ENCODE measurements around the gene SMARCB1.

The SMARCB1 gene

DNA sequence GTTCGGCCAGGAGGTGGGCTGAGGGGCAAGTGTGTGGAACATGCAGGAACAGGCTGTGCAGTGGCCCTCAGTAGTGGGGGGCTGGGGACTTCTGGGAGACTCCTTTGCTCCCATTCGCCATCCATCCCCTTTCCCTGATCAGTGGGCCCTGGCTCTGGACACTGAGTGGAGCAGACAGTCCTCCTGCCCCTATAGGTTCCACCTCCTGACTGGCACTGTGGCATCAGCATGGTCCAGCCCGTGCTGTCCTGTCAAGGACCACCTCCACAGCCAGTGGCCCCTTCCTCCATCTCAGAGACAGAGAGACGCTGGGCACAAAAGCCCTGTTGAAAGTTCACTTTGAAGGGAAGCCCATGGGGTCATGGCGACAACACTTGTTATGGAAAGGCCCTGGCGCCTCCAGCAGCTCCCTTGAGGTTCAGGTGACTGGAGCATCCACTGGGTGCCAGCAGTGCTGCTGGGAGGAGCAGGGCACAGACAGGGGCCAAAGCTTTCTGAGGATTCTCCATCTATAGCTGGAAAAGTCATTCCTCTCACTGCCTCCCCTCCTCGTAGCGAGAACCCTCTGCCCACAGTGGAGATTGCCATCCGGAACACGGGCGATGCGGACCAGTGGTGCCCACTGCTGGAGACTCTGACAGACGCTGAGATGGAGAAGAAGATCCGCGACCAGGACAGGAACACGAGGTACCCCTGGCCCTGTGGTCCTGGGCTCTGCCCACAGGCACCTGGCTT is 46.4 kb downstream of the SMARCB1 start:
- DNase-seq, result no peak

DNA sequence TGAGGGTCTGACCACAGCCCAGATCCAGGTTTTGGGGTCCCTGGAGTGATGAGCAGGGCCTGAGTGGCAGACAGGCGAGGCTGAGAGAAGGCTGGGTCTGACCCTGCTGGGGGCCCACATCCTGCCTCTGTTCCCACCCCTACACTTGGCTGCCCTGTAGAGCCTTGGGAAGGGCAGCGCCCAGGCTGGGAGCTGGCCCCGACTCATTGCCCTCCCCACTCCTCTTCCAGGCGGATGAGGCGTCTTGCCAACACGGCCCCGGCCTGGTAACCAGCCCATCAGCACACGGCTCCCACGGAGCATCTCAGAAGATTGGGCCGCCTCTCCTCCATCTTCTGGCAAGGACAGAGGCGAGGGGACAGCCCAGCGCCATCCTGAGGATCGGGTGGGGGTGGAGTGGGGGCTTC is 47.1 kb downstream of the SMARCB1 start:
- no peak for DNase-seq

DNA sequence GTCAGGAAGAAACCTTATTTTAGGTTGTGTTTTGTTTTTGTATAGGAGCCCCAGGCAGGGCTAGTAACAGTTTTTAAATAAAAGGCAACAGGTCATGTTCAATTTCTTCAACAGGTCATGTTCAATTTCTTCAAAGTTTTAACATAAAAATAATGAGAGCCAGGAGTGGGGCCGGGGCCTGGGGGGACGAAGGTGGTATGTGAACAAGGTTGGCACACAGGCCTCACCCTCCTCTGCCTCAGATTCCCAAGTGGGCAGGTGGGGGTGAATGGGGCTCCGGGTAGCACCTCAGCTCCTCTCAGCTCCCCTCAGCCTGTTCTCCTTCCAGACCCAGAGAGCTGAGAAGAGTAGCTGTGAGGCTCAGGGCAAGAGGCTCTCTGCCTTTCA is 47.6 kb downstream of the SMARCB1 start:
- DNase-seq, result no peak

DNA sequence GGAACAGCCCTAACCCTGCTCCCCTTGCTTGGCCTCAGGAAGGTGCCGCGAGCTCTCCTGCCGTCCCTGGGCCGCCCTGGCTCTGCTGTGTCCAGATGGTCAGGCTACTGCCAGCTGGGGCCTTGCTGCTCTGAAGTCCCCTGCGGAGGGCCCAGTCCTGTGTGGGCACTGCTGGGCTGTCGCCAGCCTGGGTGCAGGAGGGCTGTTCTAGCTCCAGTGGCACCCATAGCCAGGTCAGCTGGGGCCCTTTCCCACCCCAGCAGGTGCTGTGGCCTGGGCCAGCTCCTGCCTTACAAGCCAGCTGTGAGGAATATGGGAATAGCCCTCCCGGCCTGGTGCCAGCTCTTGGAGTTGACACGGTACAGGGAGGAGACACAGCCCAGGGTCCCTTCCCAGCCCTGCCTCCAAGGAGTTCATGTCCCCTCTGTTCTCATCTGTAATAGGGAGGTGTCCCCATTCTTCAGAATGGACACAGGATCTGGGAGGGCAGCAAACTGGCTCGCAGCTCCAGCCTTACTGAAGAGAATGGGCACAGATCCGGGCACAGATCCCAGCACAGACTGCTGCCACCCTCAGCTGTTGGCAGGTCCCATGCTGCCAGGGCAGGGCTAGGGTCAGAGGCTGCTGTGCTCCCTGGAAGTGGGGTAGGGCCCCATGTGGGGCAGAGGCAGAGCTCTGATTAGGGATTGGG is 48.2 kb downstream of the SMARCB1 start:
- DNase-seq, result no peak

DNA sequence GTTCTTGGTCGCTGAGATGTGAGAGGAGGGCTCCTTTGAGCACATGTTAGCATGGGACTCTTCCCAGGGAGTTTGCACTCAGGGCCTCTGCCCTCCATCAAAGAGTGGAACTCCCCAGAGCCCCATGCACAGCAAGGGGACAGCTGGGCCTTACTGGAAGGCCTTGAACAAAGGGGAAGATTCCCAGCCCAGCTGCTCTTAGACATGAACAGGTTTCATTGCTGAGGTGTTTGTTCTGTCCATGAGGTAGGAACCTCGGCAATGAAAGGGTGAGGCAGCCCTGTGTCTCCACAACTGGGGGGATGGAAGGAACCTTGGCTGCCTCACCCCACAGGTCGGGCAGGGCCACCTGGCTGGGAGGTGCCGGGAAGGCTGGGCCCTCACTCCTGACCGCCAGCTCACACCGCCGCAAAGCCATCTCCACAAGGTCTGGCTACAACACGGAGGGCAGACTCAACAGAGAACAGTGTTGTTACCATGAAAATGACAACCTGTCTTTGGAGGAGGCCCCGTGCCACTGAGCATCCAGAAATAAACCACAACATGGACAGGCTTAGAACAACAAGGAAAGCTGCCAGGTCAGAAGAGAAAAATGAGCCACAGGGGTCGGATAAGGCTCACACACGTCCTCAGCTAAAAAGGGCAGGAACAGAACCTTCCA is 48.8 kb downstream of the SMARCB1 start:
- DNase-seq, result no peak

DNA sequence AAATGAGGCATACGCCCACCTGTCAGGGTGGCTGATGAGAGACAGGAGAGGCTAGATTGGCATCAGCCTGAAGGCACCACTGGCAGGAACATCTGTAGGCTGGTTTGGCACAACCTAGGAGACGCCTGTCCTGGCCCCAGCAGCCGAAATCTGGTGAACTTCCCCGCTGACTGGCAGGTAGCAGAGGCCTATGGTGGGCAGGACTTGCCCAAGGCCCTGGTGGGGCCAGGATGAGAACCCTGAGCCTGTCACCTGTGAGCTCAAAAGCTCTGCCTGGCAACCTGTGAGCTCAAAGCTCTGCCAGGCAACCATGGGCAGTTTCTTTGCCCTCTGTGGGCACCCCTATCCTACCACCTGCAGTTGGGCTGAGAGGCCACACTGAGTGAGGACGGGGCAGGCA is 49.5 kb downstream of the SMARCB1 start:
- no peak for DNase-seq

DNA sequence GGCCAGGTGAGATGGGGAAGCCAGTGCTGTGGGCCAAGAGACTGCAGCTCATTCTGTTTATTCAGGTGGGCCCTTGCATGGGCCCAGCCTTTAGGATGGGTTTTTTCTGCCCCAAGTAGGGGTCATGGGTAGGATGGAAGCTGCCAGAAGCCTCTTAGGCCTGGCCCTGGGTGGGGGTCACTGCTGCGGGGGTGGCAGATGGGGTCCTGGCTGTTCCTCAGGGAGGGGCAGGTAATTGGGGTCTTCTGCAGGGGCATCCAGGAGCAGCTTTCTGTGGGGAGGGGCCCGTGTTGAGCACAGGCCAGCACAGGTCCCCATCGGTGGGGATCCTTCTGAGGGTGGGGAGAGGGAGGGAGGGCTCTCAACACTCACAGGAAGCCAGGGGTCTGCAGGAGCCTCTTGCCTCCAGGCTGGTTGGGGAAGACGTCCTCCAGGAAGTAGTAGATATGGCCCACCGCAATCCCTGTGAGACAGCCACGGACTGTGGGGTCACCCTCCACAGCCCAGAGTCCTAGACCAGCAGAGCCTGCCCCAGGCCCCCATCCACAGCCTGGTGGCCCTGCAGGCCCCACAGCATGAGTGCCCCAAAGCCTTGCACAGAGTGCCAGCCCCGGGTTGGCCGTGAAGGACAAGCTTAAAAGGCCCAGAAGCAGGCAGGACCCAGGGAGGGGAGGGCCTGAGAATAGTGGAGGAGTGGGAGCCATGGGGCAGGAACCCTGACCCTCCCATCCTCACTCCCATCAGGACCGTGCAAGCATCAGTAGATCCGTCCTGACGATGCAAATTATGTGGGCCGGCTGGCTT is 50.1 kb downstream of the SMARCB1 start:
- DNase-seq, result no peak

DNA sequence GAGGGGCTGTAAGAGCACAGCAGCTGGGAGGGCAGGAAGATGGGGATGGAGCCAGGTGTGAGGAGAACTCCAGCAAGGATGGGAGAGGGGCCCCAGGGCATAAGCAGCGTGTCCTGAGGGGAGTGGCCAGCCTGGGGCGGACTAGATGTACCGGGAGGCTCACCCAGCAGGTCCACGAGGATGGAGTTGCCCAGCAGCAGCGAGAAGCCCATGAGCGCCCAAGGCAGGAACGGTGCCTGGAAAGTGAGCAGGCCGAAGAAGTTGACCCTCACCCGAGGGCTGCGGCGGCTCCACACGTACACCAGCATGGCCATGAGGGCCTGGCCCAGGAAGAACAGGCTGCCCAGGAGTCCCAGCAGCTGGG is 50.7 kb downstream of the SMARCB1 start:
- no peak for DNase-seq

DNA sequence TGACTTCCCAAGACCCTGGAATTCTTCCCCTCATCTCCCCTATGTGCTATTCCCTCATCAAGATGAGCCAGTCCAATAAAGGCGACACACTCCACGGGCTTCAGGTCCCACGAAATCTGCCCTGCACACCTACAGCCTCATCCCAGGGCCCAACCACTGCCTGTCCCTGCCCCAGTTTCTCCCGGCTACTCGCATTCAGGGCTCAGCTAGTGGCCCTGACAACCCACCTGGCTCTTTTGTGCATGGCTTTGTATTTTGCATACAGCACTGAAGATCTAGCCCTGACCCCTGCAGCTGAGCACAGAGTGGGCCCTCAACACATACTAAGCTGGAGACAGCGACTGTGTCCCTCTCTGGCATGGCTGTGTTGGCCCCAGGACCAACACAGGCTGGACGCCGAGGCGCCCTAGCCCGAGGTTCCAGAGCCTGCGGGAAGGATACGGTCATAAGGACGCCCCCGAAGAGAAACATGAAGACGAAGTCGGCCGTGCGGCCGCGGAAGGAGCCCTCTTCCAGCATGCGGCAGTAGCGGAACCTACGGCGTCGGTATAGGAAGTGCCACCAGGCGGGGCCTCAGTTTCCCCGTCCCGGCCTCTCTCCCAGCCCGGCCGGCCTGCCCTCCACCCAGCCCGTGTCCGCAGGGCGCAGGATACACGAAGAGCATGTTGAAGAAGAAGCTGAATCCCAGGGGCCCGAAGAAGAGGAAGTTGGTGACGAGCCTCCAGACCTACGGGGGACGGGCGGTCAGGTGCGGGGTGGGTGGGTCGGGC is 51.3 kb downstream of the SMARCB1 start:
- no peak for DNase-seq

DNA sequence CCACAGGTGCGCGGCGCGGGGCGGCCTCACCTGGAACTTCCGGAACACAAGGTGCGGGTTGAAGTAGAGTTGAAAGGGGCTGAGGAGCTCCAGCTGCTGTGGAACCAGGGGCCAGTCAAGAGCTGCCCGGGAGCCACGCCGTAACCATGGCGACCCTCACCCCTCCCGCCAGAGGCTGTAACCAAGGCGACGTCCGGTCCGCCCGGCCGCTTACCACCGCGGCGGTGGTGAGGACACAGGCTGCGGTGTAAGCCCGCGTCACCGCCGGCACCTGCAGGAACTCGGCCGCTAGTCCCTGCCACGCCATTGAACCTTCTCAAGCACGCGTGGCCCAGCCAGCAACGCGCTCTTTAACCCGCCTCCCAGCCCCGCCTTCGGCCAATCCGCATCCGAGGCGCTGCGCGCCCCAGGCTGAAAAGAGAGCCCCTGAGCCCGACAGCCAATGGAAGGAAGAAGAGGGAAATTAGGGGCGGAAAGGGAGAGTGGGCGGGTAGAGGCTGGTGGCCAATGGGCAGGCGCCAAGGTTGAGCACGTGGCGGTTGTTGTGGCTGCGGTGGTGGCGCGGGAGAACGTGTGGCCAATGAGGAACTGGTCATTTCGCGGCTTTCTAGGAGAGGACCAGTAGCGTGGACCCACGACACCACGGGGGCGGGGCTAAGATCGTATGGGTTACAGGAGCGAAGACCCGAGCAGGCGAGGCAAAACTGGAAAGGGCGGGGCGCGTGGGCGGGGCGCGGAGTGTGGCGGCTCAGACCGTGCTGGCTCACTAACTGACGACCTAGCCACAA is 52.1 kb downstream of the SMARCB1 start, which contains the start of gene DERL3:
Gene DERL3, minus strand, starts transcription at position 326 of the 788 bp plus-strand sequence. Its CDS starts 19 bp downstream, at position 307.
- peak; percentile 59 for DNase-seq

DNA sequence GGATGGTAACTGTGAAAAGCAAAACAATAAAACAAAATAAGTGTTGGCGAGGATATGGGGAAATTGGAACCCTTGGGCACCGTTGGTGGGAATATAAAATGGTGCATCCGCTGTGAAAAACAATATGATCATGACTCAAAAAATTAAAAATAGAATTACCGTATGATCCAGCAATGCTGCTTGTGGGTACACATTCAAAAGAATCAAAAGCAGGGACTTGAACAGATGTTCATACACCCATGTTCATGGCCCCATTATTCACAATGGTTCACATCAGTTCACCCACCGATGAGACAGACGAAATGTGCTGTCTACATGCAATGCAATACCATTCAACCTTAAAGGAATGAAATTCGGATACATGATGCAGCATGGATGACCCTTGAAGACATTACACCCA is 53.3 kb downstream of the SMARCB1 start:
- DNase-seq, result no peak

DNA sequence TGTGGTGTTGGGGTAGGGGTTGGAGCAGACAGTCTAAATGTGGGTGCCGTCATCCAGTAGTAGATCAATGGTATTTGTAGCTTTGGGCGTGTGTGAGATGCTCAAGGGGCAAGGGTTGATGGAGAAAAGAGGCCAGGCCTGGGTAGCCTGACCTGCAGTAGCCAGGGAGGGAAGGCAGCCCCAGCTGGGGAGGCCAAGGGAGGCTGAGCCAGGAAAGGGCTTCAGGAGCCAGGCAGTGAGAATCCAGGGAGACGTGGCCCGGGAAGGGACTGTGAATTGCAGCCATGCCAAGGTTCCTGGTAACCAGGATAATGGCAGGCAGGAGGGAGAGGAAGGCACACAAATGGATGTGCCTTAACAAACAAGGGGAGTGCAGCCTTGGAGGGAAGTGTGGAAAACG is 54.5 kb downstream of the SMARCB1 start:
- DNase-seq, result no peak

DNA sequence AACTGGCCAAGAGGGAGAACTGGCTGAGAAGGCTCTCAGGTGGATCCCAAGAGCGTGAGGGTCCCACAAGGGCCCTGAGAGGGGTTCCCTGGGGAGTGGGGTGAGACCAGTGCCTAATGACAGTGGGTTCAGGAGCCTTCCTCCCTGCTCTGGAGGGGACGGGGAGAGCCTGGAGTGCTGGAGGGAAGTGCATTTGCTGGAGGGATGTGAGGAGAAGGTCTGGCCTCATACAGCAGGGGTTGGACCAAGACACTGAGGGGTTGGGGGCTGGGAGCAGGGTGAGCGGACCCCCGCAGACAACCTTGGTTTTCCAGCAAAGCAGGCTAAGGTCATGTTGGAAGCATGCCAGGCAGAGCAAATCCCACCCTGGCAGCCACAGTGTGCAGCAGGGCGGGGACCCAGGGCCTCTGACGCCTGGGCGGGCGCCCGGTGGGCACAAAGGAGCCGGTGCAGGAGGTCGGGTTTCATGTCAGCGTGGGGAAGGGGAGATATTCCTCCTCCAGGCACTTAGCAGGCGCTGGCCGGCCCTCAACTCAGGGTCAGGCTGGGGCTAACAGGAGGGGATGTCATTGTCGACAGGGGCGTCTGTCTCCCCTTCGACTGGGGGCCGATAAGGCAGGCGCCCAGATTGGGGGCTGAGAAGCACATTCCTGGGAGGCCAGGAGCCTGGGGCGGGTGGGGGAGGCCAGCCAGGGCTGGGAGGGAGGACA is 55.1 kb downstream of the SMARCB1 start:
- DNase-seq, result no peak

DNA sequence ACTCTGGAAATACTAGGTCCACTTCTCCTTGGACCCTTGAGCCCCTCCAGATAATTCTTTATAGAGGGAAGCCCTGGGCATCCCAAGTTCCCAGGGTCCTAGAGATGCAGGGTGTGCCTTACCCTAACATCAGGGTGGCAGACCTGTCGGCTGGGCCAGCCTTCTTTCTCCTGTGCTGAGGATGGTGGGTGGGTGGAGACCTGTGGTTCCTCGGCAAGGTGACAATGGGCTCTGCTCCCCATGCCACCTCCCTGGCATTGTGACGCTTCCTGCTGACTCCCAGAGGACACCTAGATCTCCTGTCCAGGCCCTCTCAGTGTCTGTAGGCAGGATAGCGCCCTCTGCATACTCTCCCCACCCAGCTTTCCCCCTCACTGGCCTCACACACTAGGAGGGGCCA is 55.8 kb downstream of the SMARCB1 start:
- no peak for DNase-seq

DNA sequence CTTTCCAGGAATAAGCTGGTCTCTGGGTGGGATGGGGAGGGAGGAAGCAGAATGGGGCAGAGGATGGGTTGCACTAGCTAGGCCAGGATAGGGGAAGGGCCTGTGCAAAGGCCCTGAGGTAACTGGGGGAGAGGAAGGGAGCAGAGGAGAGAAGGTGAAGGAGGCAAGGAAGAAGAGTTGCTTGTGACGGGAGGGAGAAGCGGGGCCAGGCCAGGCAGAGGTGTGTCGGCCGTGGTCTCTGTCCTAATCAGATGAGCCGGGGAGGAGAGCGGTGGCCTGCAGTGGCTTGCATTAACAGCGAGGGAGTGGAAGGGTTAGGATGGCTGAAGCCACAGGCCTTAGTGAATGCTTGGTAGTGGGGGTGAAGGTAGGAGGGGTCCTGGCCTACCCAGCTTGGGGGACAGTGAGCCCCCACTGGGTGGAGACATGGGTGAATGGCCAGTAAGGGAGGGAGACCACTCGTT is 58.0 kb downstream of the SMARCB1 start:
- DNase-seq, result no peak

DNA sequence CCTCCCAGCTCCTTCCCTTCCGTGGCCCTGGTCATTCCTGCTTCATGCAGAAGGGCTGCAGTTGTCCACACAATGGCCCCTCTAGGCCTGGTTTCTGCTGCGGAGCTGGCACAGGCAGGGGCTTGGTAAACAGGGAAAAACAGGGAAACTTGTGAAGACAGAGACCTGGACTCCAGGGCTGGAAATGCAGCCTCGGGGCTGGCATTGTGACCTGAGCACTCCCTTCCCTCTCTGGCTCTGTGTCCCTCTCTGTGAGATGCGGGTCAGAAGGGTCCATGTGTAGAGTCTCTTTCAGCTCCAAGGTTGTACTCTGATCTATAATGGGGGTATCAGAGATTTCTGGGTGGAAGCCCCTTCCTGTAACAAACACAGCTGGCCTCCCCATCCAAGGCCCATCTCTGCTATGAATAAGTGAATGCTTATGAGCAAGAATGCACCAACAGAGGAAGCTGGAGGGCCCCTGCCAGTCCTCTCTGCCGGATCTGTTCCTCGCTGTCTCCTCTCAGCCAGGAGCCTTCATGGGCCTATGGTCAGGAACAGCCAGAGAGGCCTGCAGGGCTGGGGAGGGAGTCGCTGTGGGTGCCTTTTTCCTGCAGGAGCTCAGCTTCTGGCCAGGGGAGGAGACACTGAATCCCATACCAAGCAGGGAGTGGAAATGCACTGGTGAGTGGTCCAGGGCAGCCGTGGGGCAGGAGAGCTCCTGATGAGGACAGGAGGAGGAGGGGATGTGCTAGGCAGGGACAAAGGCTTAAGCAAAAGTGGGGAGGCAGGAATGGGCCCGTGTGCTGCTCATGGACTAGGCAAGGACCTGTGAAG is 58.7 kb downstream of the SMARCB1 start:
- DNase-seq, result no peak

DNA sequence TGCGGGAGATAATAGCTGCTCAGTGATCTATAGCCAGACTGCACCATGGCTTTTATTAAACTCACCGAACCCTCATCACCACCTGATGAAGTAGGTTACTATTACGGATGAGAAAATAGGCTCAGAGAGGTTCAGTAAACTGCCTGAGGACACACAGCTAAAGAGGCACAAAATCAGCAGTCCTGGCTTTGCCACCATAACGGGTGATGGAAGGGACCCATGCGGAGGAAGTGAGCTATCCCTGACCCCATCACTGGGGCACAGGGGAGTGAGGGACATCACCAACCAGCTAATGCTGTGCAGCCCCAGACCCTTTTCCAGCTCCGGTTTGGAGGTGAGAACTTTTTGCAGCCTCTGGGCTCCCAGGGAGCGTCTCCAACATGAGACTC is 59.3 kb downstream of the SMARCB1 start:
- DNase-seq, result no peak

DNA sequence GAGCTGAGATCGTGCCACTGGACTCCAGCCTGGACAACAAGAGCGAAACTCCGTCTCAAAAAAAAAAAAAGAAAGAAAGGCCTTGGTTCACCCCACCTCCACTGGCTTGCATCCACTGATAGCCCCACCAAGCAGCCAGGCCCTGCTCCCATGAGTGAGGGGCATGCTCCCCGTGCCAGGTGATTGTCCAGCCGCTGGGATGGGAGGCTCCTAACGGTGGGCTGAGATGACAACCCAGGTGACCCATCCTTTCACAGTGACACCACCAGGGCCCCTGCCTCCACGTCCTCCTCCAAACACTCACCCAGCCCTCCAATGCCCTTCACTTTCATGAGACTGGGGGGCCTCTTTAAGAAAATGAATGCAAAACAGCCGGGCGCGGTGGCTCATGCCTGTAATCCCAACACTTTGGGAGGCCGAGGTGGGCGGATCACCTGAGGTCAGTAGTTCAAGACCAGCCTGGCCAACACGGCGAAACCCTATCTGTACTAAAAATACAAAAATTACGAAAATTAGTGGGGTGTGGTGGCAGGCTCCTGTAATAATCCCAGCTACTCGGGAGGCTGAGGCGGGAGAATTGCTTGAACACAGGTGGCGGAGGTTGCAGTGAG is 60.6 kb downstream of the SMARCB1 start:
- no peak for DNase-seq
